ENCODE data around the gene CENPT.
A peak's percentile ranks its signal among the peaks of the same experiment; 100 is the strongest.
"Not testable (repeated sequence)": the region's sequence is repeated elsewhere in the genome, so short reads cannot be mapped to it uniquely, and the experiment has no call there.

Gene CENPT

GRCh38 chr16:67874372-67874771, 26.9 kb upstream of the CENPT start:
- DNase-seq: no peak

DNA sequence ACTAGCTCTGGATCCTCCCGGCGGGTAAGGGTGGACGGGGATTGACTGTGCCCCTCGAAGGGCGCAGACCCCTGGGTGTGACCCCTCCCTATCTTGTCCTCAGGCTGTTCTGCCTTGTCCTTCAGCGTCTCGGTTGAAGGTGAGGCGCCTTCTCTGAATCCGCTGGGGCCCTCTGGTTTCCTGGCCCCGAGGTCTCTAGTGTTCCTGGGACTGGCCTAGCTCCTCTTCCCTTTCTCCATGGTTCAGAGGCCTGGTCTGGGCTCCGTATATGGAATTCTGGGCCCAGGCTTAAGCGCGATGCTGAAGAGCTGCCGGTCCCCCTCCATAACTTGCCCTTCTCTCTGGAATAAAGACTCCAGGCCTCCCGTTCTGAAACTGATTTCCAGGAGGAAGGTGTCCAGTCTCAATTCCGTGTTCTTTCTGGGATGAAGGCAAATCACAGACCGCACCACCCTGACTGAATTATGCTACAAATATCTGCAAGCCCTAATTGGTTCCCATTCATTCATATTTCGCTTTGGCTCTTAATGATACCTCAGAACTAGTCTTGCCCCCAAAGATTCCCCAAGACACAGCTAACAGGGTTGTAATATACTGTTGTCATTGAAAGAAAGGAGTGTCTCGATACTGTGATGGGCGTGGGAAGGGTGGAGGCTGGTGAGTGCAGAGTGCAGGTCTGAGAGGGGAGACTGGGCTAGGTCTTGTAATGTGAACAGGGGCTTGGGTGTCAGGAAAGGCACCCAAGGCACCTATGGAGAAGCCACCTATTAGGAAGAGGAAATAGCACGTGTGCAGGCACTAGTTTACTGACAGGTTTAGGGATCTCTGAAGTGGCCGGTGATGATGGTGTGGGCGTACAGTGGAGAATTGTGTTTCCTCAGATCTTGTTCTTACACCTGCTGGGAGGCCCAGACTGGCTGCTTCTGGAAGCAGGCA, 26.2 kb upstream of the CENPT start:
- peak; percentile 33 for DNase-seq

DNA sequence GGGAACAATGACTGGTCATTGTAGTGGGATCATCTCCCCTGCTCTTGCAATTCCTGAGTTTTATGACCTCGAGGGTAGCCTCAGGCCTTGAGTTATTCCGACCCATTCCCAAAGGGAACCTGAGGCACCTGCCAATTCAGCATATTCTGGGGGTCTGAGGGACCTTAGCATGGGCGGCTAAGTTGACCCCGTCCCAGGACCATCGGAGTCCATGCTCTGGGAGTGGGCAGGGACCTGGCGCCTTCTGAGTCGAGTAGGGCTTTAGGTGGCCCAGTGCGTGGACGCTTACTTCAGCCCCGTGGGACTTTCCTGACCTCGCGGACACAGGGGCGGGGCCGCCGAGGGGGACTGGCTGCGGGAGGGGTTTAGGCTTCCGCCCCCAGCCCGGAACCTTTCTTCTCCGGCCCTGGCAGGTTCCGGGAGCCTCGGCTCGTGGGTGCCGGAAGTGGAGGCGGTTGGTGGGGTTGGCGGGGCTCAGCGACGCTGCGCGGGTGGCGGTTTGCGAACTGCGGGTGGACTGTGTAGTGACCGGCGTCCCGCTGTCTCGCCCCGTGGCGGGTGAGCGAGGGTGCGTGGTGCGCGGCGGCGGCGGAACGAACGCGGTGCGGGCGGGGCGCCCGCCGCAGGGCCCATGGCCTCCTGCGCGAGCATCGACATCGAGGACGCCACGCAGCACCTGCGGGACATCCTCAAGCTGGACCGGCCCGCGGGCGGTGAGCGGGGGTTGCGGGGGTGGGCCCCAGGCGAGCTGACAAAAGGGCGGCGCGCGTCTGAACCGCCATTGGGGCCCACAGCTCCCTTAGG, 25.3 kb upstream of the CENPT start, which contains the start of gene EDC4:
Gene EDC4 (plus strand): TSS at position 422 of the 804 bp plus-strand sequence. CDS start 210 bp downstream, at position 632.
- DNase-seq: peak; percentile 58

DNA sequence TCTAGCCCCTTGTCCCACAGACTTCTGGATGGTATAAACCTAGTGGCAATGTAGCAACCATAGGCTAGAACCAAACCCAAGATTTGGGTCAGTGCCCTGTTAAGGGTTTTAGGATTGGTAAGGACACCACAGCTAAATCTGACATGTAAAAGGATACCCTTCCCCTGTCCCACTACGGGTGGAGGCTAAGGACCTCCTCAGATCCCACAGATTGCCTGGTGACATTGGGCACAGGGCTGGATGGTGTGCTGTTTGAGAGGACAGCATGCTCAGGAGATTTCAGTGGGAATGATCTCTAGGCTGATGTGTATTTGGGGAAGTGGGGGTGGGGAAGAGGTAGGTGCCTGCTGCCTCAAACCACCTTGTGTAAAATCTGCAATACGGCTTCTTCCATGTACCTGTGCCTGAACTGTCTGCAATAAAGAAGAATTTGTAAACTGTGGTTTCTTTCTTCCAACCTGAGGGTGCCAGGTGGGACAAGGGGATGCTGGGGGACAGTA, 24.7 kb upstream of the CENPT start:
- DNase-seq: no peak

GRCh38 chr16:67871256-67871655, 23.8 kb upstream of the CENPT start:
- DNase-seq: no peak

GRCh38 chr16:67869653-67870052, 22.2 kb upstream of the CENPT start:
- DNase-seq: no peak

DNA sequence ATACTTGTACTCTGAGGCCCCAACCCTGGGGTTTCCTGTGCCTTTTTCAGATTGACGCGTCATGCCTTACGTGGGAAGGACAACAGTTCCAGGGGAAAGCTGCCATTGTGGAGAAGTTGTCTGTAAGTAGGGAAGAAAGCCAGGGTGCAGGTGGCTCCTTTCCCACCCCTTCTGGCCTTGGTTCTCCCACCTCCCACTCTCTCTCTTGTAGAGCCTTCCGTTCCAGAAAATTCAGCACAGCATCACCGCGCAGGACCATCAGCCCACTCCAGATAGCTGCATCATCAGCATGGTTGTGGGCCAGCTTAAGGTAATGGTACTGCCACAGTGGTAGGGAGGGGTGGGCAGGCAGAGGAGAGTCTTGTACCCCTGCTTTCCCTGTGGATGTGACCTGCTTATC, 20.8 kb upstream of the CENPT start:
- DNase-seq: no peak

- peak; percentile 14 for DNase-seq
Observed at GRCh38 chr16:67865318-67865717, 17.8 kb upstream of the CENPT start.

DNA sequence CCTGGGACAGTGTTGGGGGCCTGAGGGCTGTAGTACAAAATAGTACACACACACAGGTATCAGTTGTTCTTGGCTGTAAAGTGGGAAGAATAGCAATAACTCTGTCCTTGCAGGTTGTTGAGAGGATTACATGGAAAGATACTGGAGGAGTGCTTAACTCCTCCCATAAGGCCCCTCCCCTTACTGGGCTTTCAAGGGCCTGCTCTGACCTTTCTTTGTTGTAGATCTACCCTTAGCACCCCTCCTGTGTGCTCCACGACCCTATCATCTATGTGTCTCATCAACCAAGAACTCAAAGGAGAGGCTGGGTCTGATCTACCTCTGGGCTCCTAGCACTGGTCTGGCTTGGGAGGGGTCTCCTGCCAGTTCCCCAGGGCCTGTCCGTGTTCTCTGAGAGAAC, 17.1 kb upstream of the CENPT start:
- DNase-seq: no peak

- DNase-seq: not testable (repeated sequence)
Observed at GRCh38 chr16:67864044-67864443, 16.6 kb upstream of the CENPT start.

- no peak for DNase-seq
Observed at GRCh38 chr16:67862623-67863583, 15.4 kb upstream of the CENPT start.

- no peak for DNase-seq
Observed at GRCh38 chr16:67861877-67862276, 14.4 kb upstream of the CENPT start.

GRCh38 chr16:67860589-67861398, 13.3 kb upstream of the CENPT start:
- DNase-seq: no peak

DNA sequence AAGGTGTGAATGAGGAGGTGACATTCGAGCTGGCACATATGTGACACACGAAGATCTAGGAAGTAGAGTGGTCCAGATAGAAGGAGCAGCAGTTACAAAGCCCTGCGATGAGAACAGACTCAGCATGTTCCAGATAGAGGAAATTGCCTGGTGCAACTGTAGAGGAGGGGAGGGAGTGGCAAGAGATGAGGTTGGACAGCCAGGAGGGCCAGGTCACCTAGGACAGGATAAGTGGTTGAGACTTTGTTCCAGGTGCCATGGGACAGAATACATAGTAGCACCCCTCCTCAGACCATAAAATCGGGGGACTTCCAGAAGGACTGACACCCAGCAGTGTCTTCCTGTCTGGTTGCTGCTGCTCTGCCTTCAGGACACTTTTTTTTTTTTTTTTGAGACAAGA, 11.0 kb upstream of the CENPT start:
- no peak for DNase-seq

DNA sequence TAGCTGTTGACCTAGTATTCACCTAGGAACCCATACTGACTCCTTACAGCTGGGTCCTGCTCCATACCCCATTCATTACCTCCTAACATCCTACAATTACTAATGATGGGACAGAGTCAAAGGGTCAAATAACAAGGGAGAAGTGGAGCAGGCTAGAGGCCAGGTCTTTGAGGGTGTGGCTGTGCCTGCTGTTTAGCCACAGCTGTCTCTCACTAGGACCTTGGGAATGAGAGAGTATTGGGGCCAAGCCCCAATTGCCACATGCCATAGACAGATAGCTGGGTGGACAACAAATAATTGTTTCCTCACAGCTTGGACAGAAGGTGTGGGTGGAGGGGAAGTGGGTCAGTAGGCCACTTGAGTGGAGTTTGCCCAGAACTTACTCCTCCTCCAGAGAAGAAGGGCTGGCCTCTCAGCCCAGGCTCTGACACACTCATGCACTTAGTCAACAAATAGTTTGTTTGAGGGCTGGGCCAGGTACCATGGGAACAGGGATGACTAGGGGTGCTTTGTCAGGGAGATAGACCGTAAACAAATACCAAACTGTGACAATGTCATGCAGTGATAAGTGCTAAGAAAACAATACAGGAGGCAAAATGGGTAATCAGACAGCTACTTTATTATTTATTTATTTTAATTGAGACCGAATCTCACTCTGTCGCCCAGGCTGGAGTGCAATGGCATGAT, 10.2 kb upstream of the CENPT start:
- DNase-seq: no peak

GRCh38 chr16:67856927-67857546, 9.5 kb upstream of the CENPT start:
- DNase-seq: no peak

DNA sequence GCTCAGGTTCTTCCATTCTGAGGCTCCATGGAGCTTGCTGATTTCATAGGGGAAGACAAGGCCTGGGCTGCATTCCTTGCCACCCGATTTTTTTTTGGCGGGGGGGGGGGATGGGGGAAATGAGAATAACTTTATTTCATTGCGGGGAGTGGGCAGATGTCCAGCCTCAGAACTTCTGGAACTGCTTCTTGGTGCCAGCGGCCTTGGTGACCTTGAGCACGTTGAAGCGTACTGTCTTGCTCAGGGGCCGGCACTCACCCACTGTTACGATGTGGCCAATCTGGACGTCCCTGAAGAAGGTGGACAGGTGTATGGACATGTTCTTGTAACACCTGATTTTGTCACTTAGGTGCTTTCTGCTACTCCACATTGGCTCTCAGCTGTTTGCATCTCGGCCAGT, 8.3 kb upstream of the CENPT start:
- no peak for DNase-seq

GRCh38 chr16:67853670-67854069, 6.2 kb upstream of the CENPT start:
- no peak for DNase-seq

DNA sequence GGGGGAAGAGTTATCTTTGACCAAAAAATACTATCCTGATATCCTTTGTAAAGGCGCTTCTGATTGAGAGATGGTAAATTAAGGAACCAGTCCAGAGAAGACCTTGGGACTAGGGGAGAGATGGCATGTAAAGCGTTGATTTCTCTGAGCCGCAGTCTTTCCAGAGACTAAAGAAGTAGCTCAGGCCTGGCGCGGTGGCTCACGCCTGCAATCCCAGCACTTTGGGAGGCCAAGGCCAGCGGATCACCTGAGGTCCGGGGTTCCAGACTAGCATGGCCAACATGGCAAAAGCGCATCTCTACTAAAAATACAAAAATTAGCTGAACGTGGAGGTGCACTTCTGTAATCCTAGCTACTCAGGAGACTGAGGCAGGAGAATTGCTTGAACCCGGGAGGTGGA, 625 bp upstream of the CENPT start:
- DNase-seq: no peak

- peak; percentile 94 for DNase-seq
Observed at GRCh38 chr16:67846320-67847063, 1.0 kb downstream of the CENPT start, which contains the start of gene NUTF2. NUTF2 (plus strand) TSS chr16:67846933; CDS start chr16:67865131, 18,198 bp downstream.
